GM23338 (cell line): Measurements from ENCODE around the gene MCTP1. TPM values are rescaled to one million over a fixed set of nuclear protein-coding genes. Genes with fewer than 3 reads are reported as not detected.

Experiments used
- ATAC-seq: fragments of 200-7000 bp; cut with Tn5 transposase; 3 replicates; pipeline ENCODE4 v1.9.1; 2020
- DNase-seq: peaks from one replicate; pipeline ENCODE4 v3.0.0-alpha.2; 2015; ENCODE audit warnings: low spot score
- H2AFZ ChIP-seq: fragments of 200-600 bp; sonication (generic); 2 replicates; pipeline ENCODE4 v1.8.0; 2016; ENCODE audit warnings: antibody characterized with exemption, mild to moderate bottlenecking, moderate library complexity
- H3F3A ChIP-seq: fragments of 200-600 bp; sonication (generic); replicated peaks from 2 replicates; pipeline ENCODE4 v1.8.0; 2017; ENCODE audit warnings: antibody characterized with exemption, mixed run types, low read depth
- H3K27ac ChIP-seq: fragments of 200-600 bp; sonication (generic); 2 replicates; pipeline ENCODE4 v1.6.1; 2016; ENCODE audit warnings: low read depth
- H3K27me3 ChIP-seq: fragments of 200-600 bp; sonication (generic); 2 replicates; pipeline ENCODE4 v1.8.0; 2016; ENCODE audit warnings: mild to moderate bottlenecking, mixed run types, moderate library complexity; ENCODE audit not compliant: insufficient read depth
- H3K36me3 ChIP-seq: fragments of 200-600 bp; sonication (generic); 2 replicates; pipeline ENCODE4 v1.8.0; 2016; ENCODE audit warnings: mild to moderate bottlenecking; ENCODE audit not compliant: insufficient read depth
- H3K4me1 ChIP-seq: fragments of 200-600 bp; sonication (generic); 2 replicates; pipeline ENCODE4 v1.8.0; 2016; ENCODE audit warnings: mild to moderate bottlenecking, moderate library complexity; ENCODE audit not compliant: insufficient read depth
- H3K4me2 ChIP-seq: fragments of 200-600 bp; sonication (generic); 2 replicates; pipeline ENCODE4 v1.7.1; 2017; ENCODE audit warnings: mixed run types
- H3K4me3 ChIP-seq: fragments of 200-600 bp; sonication (generic); 2 replicates; pipeline ENCODE4 v1.6.1; 2016; ENCODE audit warnings: mixed run types
- H3K79me2 ChIP-seq: fragments of 200-600 bp; sonication (generic); replicated peaks from 2 replicates; pipeline ENCODE4 v1.8.0; 2017; ENCODE audit warnings: mild to moderate bottlenecking; ENCODE audit not compliant: insufficient read depth
- H3K9me2 ChIP-seq: fragments of 200-600 bp; sonication (generic); 2 replicates; pipeline ENCODE4 v1.8.0; 2017; ENCODE audit not compliant: insufficient read depth
- H4K20me1 ChIP-seq: fragments of 200-600 bp; sonication (generic); replicated peaks from 2 replicates; pipeline ENCODE4 v1.8.0; 2017; ENCODE audit warnings: mild to moderate bottlenecking; ENCODE audit not compliant: insufficient read depth
- H3K27ac Mint-ChIP-seq: 2 replicates; pipeline ENCODE4 v1.8.0; 2020; ENCODE audit warnings: inconsistent platforms, mild to moderate bottlenecking, moderate library complexity, mixed read lengths
- H3K27me3 Mint-ChIP-seq: 3 replicates; pipeline ENCODE4 v1.8.0; 2022; ENCODE audit warnings: low read depth, mild to moderate bottlenecking, moderate library complexity, mixed read lengths, inconsistent platforms; ENCODE audit not compliant: insufficient read depth, poor library complexity
- H3K36me3 Mint-ChIP-seq: 3 replicates; pipeline ENCODE4 v1.8.0; 2021; ENCODE audit warnings: low read depth, mild to moderate bottlenecking, inconsistent platforms, moderate library complexity, mixed read lengths
- H3K4me1 Mint-ChIP-seq: 3 replicates; pipeline ENCODE4 v1.8.0; 2020; ENCODE audit warnings: mild to moderate bottlenecking, inconsistent platforms, mixed read lengths
- H3K4me3 Mint-ChIP-seq: 3 replicates; pipeline ENCODE4 v1.8.0; 2021; ENCODE audit warnings: moderate library complexity, mild to moderate bottlenecking, inconsistent platforms, mixed read lengths
- H3K9me3 Mint-ChIP-seq: 3 replicates; pipeline ENCODE4 v1.8.0; 2020; ENCODE audit warnings: moderate library complexity, mild to moderate bottlenecking, inconsistent platforms, mixed read lengths
- CREB1 ChIP-seq: fragments of 250-450 bp; sonication (Bioruptor Pico); IDR thresholded peaks from 2 replicates; pipeline ENCODE4 v1.5.0; 2020; ENCODE audit warnings: low read depth, mild to moderate bottlenecking, moderate library complexity
- CTCF ChIP-seq, 2 experiments: fragments of 200-600 bp in 1 of 2; sonication (generic) in 1 of 2; conservative IDR thresholded peaks; 2 replicates each; pipeline versions ENCODE4 v1.5.1 to v1.6.1; 2016 to 2017; ENCODE audit warnings: antibody characterized with exemption in 2 of 2, low read depth in 2 of 2, mild to moderate bottlenecking in 2 of 2, moderate library complexity in 1 of 2
- ETS1 ChIP-seq: IDR thresholded peaks from 2 replicates; pipeline ENCODE4 v1.6.1; 2016; ENCODE audit warnings: antibody characterized with exemption
- EZH2 ChIP-seq: fragments of 200-600 bp; sonication (generic); IDR thresholded peaks from one replicate; pipeline ENCODE4 v1.8.0; 2017; ENCODE audit warnings: antibody characterized with exemption, mild to moderate bottlenecking, low read depth; ENCODE audit not compliant: unreplicated experiment
- EZH2phosphoT487 ChIP-seq: fragments of 200-600 bp; sonication (generic); IDR thresholded peaks from one replicate; pipeline ENCODE4 v1.8.1; 2018; ENCODE audit warnings: antibody characterized with exemption; ENCODE audit not compliant: unreplicated experiment
- JUNB ChIP-seq: IDR thresholded peaks from one replicate; pipeline ENCODE4 v1.6.1; 2016; ENCODE audit warnings: antibody characterized with exemption; ENCODE audit not compliant: unreplicated experiment
- NANOG ChIP-seq: IDR thresholded peaks from 2 replicates; pipeline ENCODE4 v1.6.1; 2016; ENCODE audit warnings: antibody characterized with exemption, borderline replicate concordance
- POLR2AphosphoS5 ChIP-seq: IDR thresholded peaks from 2 replicates; pipeline ENCODE4 v1.6.1; 2016; ENCODE audit warnings: antibody characterized with exemption, low read depth
- REST ChIP-seq: IDR thresholded peaks from one replicate; pipeline ENCODE4 v1.6.1; 2018; ENCODE audit warnings: antibody characterized with exemption; ENCODE audit not compliant: unreplicated experiment
- STAT1 ChIP-seq: IDR thresholded peaks from one replicate; pipeline ENCODE4 v1.6.1; 2016; ENCODE audit warnings: antibody characterized with exemption; ENCODE audit not compliant: unreplicated experiment
- ZNF114 ChIP-seq: fragments of 250-450 bp; sonication (Bioruptor Pico); IDR thresholded peaks from 2 replicates; pipeline ENCODE4 v1.5.0; 2020; ENCODE audit warnings: mild to moderate bottlenecking, moderate library complexity
- ZNF331 ChIP-seq: fragments of 250-450 bp; sonication (Bioruptor Pico); IDR thresholded peaks from 2 replicates; pipeline ENCODE4 v1.5.0; 2020; ENCODE audit warnings: low read depth, mild to moderate bottlenecking, moderate library complexity
- ZNF462 ChIP-seq: fragments of 250-450 bp; sonication (Bioruptor Pico); IDR thresholded peaks from 2 replicates; pipeline ENCODE4 v1.5.0; 2020; ENCODE audit warnings: mild to moderate bottlenecking, moderate library complexity
- polyA plus RNA-seq: library from polyadenylated mRNA; unstranded; fragments of >200 nt; fragmentation: Nextera tagmentation; extraction: Ambion mirVana; gene quantifications from 2 replicates; pipeline ENCODE4 v1.2.1, GENCODE V29; 2016
- total RNA-seq: library from RNA; depleted of rRNA; stranded (reverse); fragments of >200 nt; shearing (Covaris generic); gene quantifications from 2 replicates; pipeline ENCODE4 v1.2.3, GENCODE V29; 2014

The MCTP1 gene
- total and polyA plus RNA-seq, 2 experiments from 2014 or later = 3.7 to 4.2 TPM

- Histone ChIP-seq H3K36me3 (no peaks in the 10 kb centered on the region), H3K4me2 (no peak overlapping the region), H2AFZ (peak overlapping the region; percentile 9), H3K9me2 (no peaks in the 10 kb centered on the region), H3K27me3 (no peaks in the 10 kb centered on the region), H3F3A (no peaks in the 10 kb centered on the region), H3K4me3 (no peak overlapping the region), H3K4me1 (peaks cover 4% of the 10 kb centered on the region; the same call in 1 of the 2 replicates), H3K27ac (no peak overlapping the region), H3K79me2 (no peaks in the 10 kb centered on the region), H4K20me1 (no peaks in the 10 kb centered on the region)
- no peak for DNase-seq
- Mint-ChIP-seq H3K4me1 (peaks cover 2% of the 10 kb centered on the region; the same call in 1 of the 3 replicates), H3K4me3 (no peak overlapping the region), H3K27ac (no peak overlapping the region; the same call in 1 of the 2 replicates), H3K9me3 (no peaks in the 10 kb centered on the region), H3K36me3 (no peaks in the 10 kb centered on the region), H3K27me3 (no peaks in the 10 kb centered on the region)
- no peak for ATAC-seq
- no peak for TF ChIP-seq CTCF (conservative IDR thresholded peaks at IDR 0.05; ENCODE audit: low read depth in 2 of 2)
- no peak for TF ChIP-seq ZNF331 (CRISPR knock-in tag)
- no peak for TF ChIP-seq EZH2phosphoT487
- no peak for TF ChIP-seq ZNF462 (CRISPR knock-in tag)
- TF ChIP-seq STAT1 = no peak
- TF ChIP-seq JUNB = no peak
- TF ChIP-seq EZH2 = no peak
- TF ChIP-seq ETS1 = no peak
- no peak for TF ChIP-seq POLR2AphosphoS5
- TF ChIP-seq ZNF114 (CRISPR knock-in tag) = no peak
- no peak for TF ChIP-seq NANOG
- TF ChIP-seq REST = no peak
- TF ChIP-seq CREB1 (CRISPR knock-in tag) = no peak
These were observed 32.8 kb upstream of the MCTP1 start for GRCh38 chr5:95317687-95318086.
